Measurements from ENCODE around the gene RPS15. TPM values are rescaled to one million over a fixed set of nuclear protein-coding genes. Genes with fewer than 3 reads are reported as not detected.

RPS15 gene
- total RNA-seq, 1 donor from 2014 or later, result 637 TPM

- no peak for DNase-seq
These were observed 2.7 kb upstream of the RPS15 start for GRCh38 chr19:1435378-1435989.

- no peak for DNase-seq
These were observed 587 bp upstream of the RPS15 start for GRCh38 chr19:1437609-1438008.

GRCh38 chr19:1438933-1439354 lies 748 bp downstream of the RPS15 start:
- DNase-seq, result no peak

GRCh38 chr19:1439525-1440417 lies 1.6 kb downstream of the RPS15 start:
- peak; percentile 33 for DNase-seq

GRCh38 chr19:1440418-1440801 lies 2.2 kb downstream of the RPS15 start:
- DNase-seq, result no peak

GRCh38 chr19:1441022-1441426 lies 2.8 kb downstream of the RPS15 start:
- DNase-seq, result no peak

DNA sequence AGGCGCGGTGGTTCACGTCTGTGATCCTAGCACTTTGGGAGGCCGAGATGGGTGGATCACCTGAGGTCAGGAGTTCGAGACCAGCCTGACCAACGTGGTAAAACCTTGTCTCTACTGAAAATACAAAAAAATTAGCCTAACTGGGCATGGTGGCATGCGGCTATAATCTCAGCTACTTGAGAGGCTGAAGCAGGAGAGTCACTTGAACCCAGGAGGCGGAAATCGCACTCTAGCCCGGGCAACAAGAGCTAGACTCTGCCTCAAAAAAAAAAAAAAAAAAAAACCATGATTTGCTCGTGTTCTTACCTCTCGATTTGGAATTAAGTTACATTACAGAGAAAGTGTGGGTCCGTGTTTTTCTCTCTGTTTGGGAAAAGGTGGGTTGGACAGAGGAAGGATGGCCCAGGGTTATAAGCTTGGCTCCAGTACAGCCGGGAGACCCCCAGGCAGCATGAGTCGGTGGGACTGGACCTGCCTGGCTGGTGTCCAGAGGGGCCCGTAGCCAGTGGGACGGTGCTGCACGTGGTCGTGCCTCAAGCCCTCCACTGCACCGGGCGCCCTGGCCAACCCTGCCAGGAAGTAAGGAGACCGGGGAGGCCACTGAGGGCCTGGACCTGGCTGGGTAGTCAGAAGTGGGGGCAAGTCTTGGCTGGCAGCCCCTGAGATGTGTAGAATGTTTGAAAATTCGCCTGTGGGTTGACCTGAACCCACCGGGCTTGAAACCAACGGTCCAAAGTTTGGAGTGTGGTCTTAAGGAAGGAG lies 3.7 kb downstream of the RPS15 start:
- DNase-seq, result no peak

DNA sequence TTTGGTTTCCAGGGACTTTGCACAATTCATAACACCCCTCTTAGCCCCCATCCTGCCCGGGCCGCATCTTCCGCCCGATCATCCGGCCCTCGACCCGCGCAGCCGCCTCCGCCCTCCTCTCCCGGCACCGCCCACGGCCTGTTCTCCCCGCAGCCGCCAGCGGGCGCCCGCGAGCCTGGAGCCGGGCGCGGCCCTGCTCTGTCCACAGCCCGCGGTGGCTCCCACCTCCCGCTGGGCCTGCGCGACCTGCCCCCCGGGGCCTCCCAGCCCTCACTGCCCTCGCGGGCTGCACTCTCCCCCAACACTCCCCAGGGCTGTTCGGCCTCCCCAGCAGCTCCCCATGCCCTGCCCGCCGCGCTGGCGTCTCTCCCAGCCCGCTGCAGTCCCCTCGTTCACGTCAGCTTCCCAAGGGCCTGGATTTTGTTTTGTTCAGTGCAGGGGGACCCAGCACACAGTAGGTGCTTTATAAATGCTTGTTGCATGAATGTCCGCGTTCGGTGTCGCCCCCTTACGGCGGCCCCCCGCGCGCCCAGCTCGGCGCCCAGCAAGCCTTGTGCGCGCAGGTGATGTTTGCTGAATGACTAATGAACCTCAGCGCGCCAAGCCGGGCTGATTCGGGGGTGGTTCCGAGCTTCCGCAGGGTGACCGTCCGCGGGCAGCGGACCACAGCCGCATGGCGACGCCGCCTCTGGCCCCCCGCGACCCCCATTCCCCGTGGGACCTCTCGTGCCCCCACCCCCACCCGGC lies 7.2 kb downstream of the RPS15 start:
- peak; percentile 70 for DNase-seq

DNA sequence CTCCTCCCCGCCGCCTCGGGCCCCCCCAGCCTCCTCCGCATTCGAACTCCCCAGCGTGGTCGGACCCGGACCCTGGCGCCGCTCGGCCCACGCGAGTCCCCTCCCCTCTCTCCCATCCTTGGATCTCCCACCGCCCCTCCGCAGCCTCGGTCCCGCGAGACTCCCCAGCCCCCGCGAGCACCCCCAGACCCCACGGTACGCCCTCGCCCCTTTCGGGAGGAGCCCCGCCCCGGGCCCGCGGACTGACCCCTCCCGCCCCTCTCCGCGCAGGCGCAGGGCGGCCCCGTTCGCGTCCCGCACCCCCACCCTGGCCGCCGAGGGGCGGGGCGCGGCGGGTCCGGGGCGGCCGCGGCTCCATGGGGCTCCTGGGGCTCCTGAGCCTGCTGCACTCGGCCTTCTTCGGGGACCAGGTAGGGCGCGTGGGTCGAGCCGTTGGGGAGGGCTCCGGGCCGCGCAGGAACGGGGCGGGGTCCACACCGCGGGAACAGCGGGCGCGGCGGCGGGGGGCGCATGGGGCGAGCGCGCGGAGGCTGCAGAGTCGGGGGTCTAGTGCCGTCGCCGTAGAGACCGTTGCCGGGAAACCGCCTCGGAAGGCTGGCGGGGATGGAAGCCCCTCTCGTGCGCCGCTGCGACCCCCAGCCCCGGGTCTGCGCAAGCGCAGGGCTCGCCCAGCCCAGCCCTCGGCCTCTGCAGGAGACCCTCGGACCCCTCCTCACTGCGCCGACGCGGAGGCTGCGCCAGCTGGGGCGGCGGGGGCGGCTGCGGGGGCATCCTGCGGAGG lies 7.9 kb downstream of the RPS15 start:
- DNase-seq, result no peak

DNA sequence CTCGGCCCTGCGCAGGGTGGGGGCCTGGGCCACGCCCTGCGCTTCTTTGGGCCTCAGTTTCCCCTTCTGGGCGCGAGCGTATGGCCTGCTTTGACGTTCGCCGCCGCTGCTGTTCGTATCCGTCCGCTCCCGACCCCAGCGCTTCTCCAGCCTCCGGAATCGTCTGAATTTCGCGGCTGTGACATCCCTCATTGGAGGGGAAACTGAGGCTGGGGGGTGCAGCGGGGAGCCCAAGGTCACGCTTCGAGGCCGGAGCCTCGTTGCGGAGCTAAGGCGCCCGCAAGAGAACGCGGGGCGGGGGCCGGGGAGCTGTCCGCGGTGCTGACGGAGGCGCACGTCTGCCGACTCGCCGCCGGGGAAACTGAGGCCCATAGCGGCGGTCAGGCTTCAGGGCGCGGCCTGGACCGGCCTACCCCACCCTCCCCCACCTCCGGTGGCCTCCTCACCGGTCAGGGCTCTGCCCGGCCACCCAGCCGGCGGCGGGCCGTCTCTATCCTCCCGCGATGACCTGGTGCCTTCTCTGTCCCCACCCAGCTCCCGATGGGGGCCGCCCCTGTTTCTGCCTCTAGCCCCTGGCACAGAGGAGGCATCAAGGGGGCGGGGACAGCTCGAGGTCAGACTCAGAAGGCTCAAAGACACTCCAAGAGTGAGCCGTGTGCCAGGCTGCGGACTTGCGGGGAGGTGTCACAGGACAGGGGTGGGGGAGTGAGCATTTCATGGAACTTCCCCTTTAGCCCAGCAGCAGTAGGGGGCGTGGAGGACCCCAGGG lies 8.7 kb downstream of the RPS15 start:
- DNase-seq, result peak; percentile 28

DNA sequence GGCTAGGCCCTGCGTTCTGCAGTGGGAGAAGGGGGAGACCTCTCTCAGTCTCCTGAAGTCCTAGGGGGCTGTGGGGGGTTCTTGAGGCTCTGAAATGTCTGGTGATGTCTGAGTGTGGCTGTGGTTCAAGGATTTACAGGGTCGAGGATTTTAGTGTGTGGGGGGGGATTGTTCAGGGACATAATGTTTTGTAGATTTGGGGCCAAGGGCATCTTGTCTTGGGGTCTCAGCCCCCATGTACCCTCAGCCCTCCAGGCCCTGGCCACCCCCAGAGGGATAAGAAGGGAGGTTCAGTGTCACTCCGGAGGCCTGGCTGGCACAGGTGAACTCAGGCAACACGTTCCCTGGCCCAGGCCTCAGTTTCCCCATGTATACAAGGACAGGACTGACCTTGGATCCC lies 9.3 kb downstream of the RPS15 start:
- no peak for DNase-seq

- DNase-seq, result no peak
These were observed 9.7 kb downstream of the RPS15 start for GRCh38 chr19:1447944-1448343.

- DNase-seq, result peak; percentile 27
These were observed 11.6 kb downstream of the RPS15 start, which contains the start of gene APC2 for GRCh38 chr19:1449467-1450442. Gene APC2 (plus strand): TSS chr19:1450121. CDS start chr19:1453002, 2,881 bp downstream.

DNA sequence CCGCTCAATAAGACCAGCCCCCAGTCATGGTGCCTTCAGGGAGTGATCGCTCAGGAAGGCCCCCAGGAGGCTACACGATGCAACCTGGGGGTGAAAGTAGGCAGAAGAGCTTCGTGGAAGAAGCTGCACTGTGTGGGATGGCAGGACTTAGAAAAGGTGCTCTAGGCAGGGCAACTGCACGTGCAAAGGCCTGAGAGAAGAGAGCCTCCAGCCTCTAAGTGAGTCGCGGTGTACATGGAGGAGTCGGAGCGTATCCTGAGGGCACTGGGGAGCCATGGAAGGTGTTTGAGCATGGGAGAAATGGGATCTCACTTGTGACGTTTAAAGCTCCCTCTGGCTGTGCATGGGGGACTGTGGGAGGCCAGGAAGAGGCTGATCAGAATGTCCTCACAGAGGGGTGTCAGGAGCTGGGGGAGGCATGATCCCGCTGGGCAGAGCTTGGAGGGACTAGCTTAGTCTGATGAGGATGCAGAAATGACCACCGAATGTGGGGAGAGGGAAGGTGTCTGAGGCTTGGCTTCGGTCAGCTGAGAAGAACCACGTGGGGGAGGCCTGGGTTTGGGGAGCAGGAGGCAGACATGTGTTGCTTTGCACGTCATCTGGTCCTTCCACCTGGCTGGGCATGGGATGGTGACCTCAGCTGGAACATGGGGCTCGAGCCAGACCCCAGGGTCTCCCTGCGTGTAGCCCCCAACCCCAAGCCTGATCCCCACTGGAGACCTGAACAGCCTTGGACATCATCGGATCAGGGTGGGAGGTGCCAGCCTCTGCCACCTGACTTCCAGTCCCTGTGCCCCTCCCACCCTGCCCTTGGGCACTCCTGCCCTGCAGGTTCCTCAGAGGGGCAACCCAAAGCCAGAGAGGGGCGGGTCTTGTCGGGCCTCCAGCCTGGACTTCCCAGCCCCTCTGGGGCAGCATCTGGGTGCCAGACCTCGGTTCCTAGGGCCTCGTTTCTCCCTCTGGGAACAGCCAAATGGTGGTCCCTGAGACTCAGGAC lies 12.8 kb downstream of the RPS15 start:
- no peak for DNase-seq

DNA sequence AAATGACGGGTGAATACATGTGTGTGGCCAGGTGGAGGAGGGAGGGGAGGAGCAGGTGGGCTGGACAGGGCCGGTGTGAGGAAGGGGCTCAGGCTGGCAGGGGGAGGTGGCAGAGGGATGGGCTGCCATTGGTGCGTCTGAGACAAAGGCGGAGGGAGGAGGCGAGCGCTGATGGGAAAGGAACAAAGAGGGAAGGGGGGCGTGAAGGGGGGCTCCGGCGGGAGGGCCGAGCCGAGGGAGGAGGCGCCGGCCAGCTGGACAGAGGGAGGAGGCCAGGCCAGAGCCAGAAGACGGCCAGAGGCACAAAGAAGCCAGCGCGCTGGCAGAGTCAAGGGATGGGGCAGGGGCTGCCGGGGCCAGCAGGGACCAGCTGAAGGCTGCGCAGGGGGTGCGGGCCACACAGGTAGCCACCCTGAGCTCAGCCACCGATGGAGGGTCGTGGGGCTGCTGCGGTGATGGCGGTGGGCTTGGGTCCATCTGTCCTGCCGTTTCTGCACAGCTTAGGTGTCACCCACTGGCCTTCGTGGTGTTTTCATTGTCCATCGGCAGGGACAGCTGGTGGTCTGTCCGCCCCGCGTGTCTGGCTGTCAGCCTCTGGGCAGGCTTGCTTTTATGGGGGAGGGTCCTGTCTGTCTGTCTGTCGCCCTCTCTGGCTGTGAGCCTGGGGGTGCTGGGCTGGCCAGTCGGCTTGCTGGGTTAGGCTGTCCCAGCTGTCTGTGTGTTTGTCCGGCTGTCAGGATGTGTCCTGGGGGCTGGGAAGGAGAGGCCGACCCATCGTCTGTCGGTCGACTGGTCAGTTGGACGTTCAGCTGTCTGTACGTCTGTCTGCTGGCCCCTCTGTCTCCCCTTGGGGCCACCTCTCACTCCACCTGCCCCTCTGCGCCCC lies 14.0 kb downstream of the RPS15 start:
- DNase-seq, result no peak

GRCh38 chr19:1452802-1453524 lies 14.8 kb downstream of the RPS15 start:
- DNase-seq, result no peak
